Skin of body (tissue), 3 donors: ENCODE data around the gene NHEJ1. TPM values are rescaled to one million over a fixed set of nuclear protein-coding genes. Genes with fewer than 3 reads are reported as not detected.

Experiments used
- DNase-seq: peaks from one replicate; lab custom pipeline; 2025; lab: John Stamatoyannopoulos, UW
- small RNA-seq: library from RNA; depleted of rRNA; stranded (forward); fragments of <200 nt; gene quantifications from one replicate; pipeline ENCODE3, GENCODE V24; 2014; ENCODE audit warnings: low replicate concordance
- total RNA-seq: library from RNA; depleted of rRNA; stranded (reverse); fragments of >200 nt; gene quantifications from one replicate; pipeline ENCODE4 v1.2.3, GENCODE V29; 2014

NHEJ1 gene
- total RNA-seq, 1 donor from 2014 or later, result 10.7 TPM

- no peak for DNase-seq
Observed at GRCh38 chr2:219029829-219030165, 130.8 kb downstream of the NHEJ1 start.

- no peak for DNase-seq
Observed at GRCh38 chr2:219028996-219029828, 131.4 kb downstream of the NHEJ1 start.

GRCh38 chr2:219028141-219028540 lies 132.5 kb downstream of the NHEJ1 start:
- DNase-seq, result no peak

- DNase-seq, result no peak
Observed at GRCh38 chr2:219027511-219028055, 133.0 kb downstream of the NHEJ1 start.

- no peak for DNase-seq
Observed at GRCh38 chr2:219026946-219027345, 133.7 kb downstream of the NHEJ1 start.

GRCh38 chr2:219025637-219026585 lies 134.7 kb downstream of the NHEJ1 start:
- DNase-seq, result no peak

Small RNAs within 50 kb of the gene (small RNA-seq; reads per million reads assigned to genes)
- not detected for gene MIR3131
- gene RN7SL764P, result not detected

Other genes with a start within 250 kb of the NHEJ1 start
- gene CDK5R2, start 201.1 kb downstream of the NHEJ1 start, total RNA-seq, result not detected
- not detected for gene FEV, start 175.6 kb downstream of the NHEJ1 start, total RNA-seq
- not detected for gene CRYBA2, start 167.4 kb downstream of the NHEJ1 start, total RNA-seq
- not detected for gene CFAP65, start 119.3 kb downstream of the NHEJ1 start, total RNA-seq
- 0.10 TPM for gene IHH, start 99.9 kb downstream of the NHEJ1 start, total RNA-seq
- 1.5 TPM for gene SLC23A3, start 9.2 kb upstream of the NHEJ1 start, total RNA-seq
- gene CNPPD1, start 16.1 kb upstream of the NHEJ1 start, total RNA-seq, result 24.1 TPM
- 31.2 TPM for gene RETREG2, start 17.5 kb upstream of the NHEJ1 start, total RNA-seq
- 14.1 TPM for gene ZFAND2B, start 46.0 kb upstream of the NHEJ1 start, total RNA-seq
- 23.8 TPM for gene ABCB6, start 58.1 kb upstream of the NHEJ1 start, total RNA-seq
- 24.7 TPM for gene ATG9A, start 68.8 kb upstream of the NHEJ1 start, total RNA-seq
- 41.6 TPM for gene ANKZF1, start 69.0 kb upstream of the NHEJ1 start, total RNA-seq
- gene GLB1L, start 84.6 kb upstream of the NHEJ1 start, total RNA-seq, result 6.8 TPM
- gene STK16, start 84.7 kb upstream of the NHEJ1 start, total RNA-seq, result 8.2 TPM
- not detected for gene TUBA4B, start 92.4 kb upstream of the NHEJ1 start, total RNA-seq
- gene TUBA4A, start 93.1 kb upstream of the NHEJ1 start, total RNA-seq, result 35.7 TPM
- 46.7 TPM for gene DNAJB2, start 118.6 kb upstream of the NHEJ1 start, total RNA-seq
- not detected for gene PTPRN, start 148.6 kb upstream of the NHEJ1 start, total RNA-seq
- not detected for gene RESP18, start 171.9 kb upstream of the NHEJ1 start, total RNA-seq
- 42.4 TPM for gene DNPEP, start 227.1 kb upstream of the NHEJ1 start, total RNA-seq